GM12892 (cell line): ENCODE data around the gene SLPI.

Source experiments
- POLR2A ChIP-seq: IDR thresholded peaks from 2 replicates; pipeline ENCODE4 v1.6.1; 2011; ENCODE audit warnings: low read depth, low read length, control low read depth
- POLR2AphosphoS5 ChIP-seq: IDR thresholded peaks from 2 replicates; pipeline ENCODE4 v1.6.1; 2011; ENCODE audit warnings: low read depth, low read length, control low read depth

DNA sequence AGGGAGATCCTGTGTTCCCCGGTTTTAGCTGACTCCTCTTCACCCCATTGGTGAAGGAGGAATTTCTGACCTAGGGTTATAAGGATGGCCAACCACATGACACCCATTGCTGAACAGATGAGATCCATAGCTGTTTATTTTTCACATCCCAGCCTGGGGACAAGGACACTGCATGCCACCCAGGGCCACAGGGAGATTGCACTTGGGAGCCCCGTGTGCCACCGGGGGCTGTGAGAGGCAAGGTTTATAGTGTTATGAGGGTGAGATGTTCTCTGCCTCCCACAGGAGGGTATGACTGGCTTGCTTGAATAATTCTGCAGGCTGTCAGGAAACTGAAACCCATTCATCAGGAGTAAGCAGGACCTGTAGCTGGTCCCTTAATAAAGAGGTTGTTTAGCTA lies 14.7 kb upstream of the SLPI start:
- TF ChIP-seq POLR2A, result no peak
- TF ChIP-seq POLR2AphosphoS5, result no peak
